ENCODE data around the gene TLX2. TPM values are rescaled to one million over a fixed set of nuclear protein-coding genes. Genes with fewer than 3 reads are reported as not detected.
A peak's percentile ranks its signal among the peaks of the same experiment; 100 is the strongest.

The TLX2 gene
- total RNA-seq, 1 donor = 0.36 TPM

- TF ChIP-seq, protein P1, sequence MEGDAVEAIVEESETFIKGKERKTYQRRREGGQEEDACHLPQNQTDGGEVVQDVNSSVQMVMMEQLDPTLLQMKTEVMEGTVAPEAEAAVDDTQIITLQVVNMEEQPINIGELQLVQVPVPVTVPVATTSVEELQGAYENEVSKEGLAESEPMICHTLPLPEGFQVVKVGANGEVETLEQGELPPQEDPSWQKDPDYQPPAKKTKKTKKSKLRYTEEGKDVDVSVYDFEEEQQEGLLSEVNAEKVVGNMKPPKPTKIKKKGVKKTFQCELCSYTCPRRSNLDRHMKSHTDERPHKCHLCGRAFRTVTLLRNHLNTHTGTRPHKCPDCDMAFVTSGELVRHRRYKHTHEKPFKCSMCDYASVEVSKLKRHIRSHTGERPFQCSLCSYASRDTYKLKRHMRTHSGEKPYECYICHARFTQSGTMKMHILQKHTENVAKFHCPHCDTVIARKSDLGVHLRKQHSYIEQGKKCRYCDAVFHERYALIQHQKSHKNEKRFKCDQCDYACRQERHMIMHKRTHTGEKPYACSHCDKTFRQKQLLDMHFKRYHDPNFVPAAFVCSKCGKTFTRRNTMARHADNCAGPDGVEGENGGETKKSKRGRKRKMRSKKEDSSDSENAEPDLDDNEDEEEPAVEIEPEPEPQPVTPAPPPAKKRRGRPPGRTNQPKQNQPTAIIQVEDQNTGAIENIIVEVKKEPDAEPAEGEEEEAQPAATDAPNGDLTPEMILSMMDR (IDR thresholded peaks at IDR 0.05; ENCODE audit: extremely low read depth, low read depth, low read length) = no peak
- no peaks in the 10 kb centered on the region for H4K20me1 ChIP-seq (ENCODE audit: insufficient read depth, low read length)
- peaks cover 37% of the 10 kb centered on the region for H3K36me3 ChIP-seq (ENCODE audit: insufficient read depth, low read length)
- H3K27ac ChIP-seq (ENCODE audit: low read depth, low read length) = no peak overlapping the region
- no peak overlapping the region for H2AFZ ChIP-seq (ENCODE audit: low read length)
- no peak for DNase-seq (ENCODE audit: insufficient read length, low spot score, missing footprints)
- peaks cover 19% of the 10 kb centered on the region for H3K4me1 ChIP-seq (ENCODE audit: insufficient read depth, low read length)
- no peak overlapping the region for H3K4me3 ChIP-seq (ENCODE audit: insufficient read depth, low read length)
- no peaks in the 10 kb centered on the region for H3K79me2 ChIP-seq (ENCODE audit: insufficient read depth, low read length)
- no peaks in the 10 kb centered on the region for H3K9me3 ChIP-seq (ENCODE audit: low read depth, low read length)
- no peak overlapping the region for H3K4me2 ChIP-seq (ENCODE audit: insufficient read depth, low read length)
- H3K27me3 ChIP-seq (ENCODE audit: insufficient read depth, low read length) = no peaks in the 10 kb centered on the region
Observed at GRCh38 chr2:74495440-74495839, 18.8 kb upstream of the TLX2 start.

- no peaks in the 10 kb centered on the region for H3K79me2 ChIP-seq (ENCODE audit: insufficient read depth, low read length)
- peak overlapping the region; percentile 65 for H2AFZ ChIP-seq (ENCODE audit: low read length)
Observed at GRCh38 chr2:74496997-74497776, 17.1 kb upstream of the TLX2 start.

DNA sequence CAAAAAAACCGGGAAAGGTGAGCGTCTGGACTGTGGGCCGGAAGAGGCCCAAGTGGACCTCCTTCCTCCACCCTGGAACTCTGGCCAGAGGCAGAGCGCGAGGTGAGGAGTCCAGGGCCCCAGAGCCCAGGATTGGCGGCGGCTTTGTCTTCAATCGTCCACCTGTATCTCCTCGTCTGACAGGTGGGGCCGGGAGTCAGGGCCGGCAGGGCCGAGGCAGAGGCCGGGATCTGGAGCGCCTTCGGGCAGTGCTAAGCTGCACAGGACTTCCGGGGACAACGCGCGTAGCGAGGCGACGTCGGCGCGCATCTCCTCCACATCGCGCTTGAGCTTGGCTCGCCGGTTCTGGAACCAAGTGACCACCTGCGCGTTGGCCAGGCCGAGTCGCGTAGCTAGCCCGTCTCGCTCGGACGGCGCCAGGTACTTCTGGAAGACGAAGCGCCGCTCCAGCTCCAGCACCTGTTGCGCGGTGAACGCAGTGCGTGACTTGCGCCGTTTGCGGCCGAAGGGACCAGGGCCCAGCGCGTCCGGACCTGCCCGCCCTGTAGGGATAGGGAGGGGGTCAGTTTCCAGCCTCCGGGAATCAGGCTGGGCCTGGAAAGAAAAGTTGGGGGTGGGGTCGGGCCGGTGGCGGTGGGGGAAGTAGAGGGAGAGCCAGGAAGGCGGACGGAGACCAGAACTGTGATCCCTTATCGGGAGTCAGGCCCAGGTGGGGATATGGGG, 16.3 kb upstream of the TLX2 start:
- H3K4me1 ChIP-seq (ENCODE audit: insufficient read depth, low read length) = peaks cover 19% of the 10 kb centered on the region
- H3K27ac ChIP-seq (ENCODE audit: low read depth, low read length) = no peak overlapping the region
- H3K4me2 ChIP-seq (ENCODE audit: insufficient read depth, low read length) = peak overlapping the region; percentile 84
- no peaks in the 10 kb centered on the region for H3K27me3 ChIP-seq (ENCODE audit: insufficient read depth, low read length)
- TF ChIP-seq, protein P1 (IDR thresholded peaks at IDR 0.05; ENCODE audit: extremely low read depth, low read depth, low read length) = no peak
- H3K36me3 ChIP-seq (ENCODE audit: insufficient read depth, low read length) = peaks cover 13% of the 10 kb centered on the region
- no peaks in the 10 kb centered on the region for H3K9me3 ChIP-seq (ENCODE audit: low read depth, low read length)
- peak overlapping the region; percentile 75 for H3K4me3 ChIP-seq (ENCODE audit: insufficient read depth, low read length)
- peak; percentile 71 for DNase-seq (ENCODE audit: insufficient read length, low spot score, missing footprints)
- H2AFZ ChIP-seq (ENCODE audit: low read length) = peak overlapping the region; percentile 65
- no peaks in the 10 kb centered on the region for H4K20me1 ChIP-seq (ENCODE audit: insufficient read depth, low read length)
- H3K79me2 ChIP-seq (ENCODE audit: insufficient read depth, low read length) = peaks cover 4% of the 10 kb centered on the region

More at GRCh38 chr2:74496997-74497776, 17.1 kb upstream of the TLX2 start:
- H3K4me3 ChIP-seq (ENCODE audit: insufficient read depth, low read length) = no peak overlapping the region
- H3K9me3 ChIP-seq (ENCODE audit: low read depth, low read length) = no peaks in the 10 kb centered on the region
- TF ChIP-seq, protein P1 (IDR thresholded peaks at IDR 0.05; ENCODE audit: extremely low read depth, low read depth, low read length) = no peak
- no peaks in the 10 kb centered on the region for H4K20me1 ChIP-seq (ENCODE audit: insufficient read depth, low read length)
- H3K27me3 ChIP-seq (ENCODE audit: insufficient read depth, low read length) = no peaks in the 10 kb centered on the region
- H3K27ac ChIP-seq (ENCODE audit: low read depth, low read length) = no peak overlapping the region
- peaks cover 19% of the 10 kb centered on the region for H3K4me1 ChIP-seq (ENCODE audit: insufficient read depth, low read length)
- peak; percentile 30 for DNase-seq (ENCODE audit: insufficient read length, low spot score, missing footprints)
- H3K4me2 ChIP-seq (ENCODE audit: insufficient read depth, low read length) = peak overlapping the region; percentile 84
- peaks cover 21% of the 10 kb centered on the region for H3K36me3 ChIP-seq (ENCODE audit: insufficient read depth, low read length)

All from osteoblast (primary cell).